Fibroblast of villous mesenchyme (primary cell): ENCODE results near the gene RNF168. TPM values are rescaled to one million over a fixed set of nuclear protein-coding genes. Genes with fewer than 3 reads are reported as not detected.
A peak's percentile ranks its signal among the peaks of the same experiment; 100 is the strongest.
"Not testable (repeated sequence)": the region's sequence is repeated elsewhere in the genome, so short reads cannot be mapped to it uniquely, and the experiment has no call there.

ENCODE experiments used
- DNase-seq: peaks from one replicate; pipeline ENCODE4 v3.0.0-alpha.2; 2010; ENCODE audit warnings: low read depth
- H3K4me3 ChIP-seq: 2 replicates; pipeline ENCODE4 v1.5.1; 2011; ENCODE audit warnings: low read depth, mild to moderate bottlenecking, low read length
- total RNA-seq: library from RNA; depleted of rRNA; stranded (reverse); fragments of >200 nt; gene quantifications from 2 replicates; pipeline ENCODE4 v1.2.3, GENCODE V29; 2012
- TF ChIP-seq, protein P1 (sequence below): IDR thresholded peaks from 2 replicates; pipeline ENCODE4 v1.5.1; 2012; ENCODE audit warnings: low read depth, mild to moderate bottlenecking, low read length; ENCODE audit not compliant: insufficient read depth

The RNF168 gene, protein sequence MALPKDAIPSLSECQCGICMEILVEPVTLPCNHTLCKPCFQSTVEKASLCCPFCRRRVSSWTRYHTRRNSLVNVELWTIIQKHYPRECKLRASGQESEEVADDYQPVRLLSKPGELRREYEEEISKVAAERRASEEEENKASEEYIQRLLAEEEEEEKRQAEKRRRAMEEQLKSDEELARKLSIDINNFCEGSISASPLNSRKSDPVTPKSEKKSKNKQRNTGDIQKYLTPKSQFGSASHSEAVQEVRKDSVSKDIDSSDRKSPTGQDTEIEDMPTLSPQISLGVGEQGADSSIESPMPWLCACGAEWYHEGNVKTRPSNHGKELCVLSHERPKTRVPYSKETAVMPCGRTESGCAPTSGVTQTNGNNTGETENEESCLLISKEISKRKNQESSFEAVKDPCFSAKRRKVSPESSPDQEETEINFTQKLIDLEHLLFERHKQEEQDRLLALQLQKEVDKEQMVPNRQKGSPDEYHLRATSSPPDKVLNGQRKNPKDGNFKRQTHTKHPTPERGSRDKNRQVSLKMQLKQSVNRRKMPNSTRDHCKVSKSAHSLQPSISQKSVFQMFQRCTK
- total RNA-seq, result 17.1 and 22.5 TPM in 2 replicates

DNA sequence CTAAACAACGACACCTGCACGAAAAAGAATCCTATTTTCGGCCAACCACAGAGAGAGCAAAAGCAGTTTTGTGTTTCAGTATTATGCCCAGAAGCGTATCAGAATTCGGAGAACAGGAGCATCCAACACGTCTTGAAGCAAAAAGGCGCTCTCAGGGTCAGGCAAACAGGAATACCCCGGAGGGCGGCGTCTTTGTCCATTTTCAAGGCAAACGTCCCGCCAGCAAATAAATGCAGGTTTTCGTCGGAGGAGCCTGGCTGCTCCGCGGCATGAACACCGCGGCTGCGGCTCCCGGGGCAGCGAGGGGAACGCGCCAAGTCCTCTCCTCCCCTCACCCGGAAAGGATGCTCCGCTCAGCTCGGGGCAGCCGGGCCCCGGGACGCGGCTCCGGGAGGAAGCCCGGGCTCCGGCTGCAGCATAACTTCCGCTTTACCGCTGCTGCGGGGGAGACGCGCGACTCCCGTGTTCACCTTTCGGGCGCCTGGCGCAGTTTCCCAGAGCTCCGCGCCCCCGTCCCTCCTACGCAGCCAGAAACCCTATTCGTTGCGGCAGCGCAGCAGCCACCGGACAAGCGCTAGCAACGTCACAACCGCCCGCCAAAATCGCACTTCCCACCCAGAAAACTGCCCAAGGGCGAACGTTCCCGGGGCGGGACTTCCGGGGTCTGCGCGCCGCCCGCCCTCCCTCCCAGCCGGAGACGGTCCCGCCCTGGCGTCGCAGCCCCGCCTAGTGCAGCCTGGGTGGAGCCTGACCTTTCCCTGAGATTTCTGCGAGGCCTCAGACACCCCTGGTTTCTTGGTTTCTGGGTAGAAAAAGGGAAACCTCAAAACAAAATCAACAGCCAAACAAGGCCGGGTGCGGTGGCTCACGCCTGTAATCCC, at the start of gene RNF168:
RNF168 (minus strand) TSS at position 573 of the 881 bp plus-strand sequence. CDS start 595 bp downstream, outside the sequence.
- DNase-seq, result peak; percentile 97
- peak within 1 kb of the TSS; percentile 98 for H3K4me3 ChIP-seq
- TF ChIP-seq, protein P1, sequence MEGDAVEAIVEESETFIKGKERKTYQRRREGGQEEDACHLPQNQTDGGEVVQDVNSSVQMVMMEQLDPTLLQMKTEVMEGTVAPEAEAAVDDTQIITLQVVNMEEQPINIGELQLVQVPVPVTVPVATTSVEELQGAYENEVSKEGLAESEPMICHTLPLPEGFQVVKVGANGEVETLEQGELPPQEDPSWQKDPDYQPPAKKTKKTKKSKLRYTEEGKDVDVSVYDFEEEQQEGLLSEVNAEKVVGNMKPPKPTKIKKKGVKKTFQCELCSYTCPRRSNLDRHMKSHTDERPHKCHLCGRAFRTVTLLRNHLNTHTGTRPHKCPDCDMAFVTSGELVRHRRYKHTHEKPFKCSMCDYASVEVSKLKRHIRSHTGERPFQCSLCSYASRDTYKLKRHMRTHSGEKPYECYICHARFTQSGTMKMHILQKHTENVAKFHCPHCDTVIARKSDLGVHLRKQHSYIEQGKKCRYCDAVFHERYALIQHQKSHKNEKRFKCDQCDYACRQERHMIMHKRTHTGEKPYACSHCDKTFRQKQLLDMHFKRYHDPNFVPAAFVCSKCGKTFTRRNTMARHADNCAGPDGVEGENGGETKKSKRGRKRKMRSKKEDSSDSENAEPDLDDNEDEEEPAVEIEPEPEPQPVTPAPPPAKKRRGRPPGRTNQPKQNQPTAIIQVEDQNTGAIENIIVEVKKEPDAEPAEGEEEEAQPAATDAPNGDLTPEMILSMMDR, result no peak

DNA sequence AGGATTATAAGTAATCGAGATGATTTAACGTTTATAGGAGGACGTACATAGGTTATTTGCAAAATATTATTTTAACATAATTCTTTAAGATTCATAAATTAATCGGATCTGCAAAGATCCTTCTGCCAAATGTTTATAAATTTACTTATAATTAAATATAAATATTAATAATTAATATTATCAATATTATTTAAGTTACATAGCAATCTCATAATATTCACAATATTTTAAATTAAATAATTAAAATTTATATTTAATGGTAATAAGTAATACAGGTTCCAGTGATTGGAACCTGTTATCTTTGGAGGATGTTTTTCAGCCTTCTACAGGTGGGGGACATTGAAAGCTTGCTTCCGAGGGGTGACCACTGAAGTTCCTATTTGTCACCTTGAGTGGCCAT, 48.7 kb upstream of the RNF168 start:
- no peak overlapping the region for H3K4me3 ChIP-seq
- TF ChIP-seq, protein P1, result no peak
- no peak for DNase-seq

DNA sequence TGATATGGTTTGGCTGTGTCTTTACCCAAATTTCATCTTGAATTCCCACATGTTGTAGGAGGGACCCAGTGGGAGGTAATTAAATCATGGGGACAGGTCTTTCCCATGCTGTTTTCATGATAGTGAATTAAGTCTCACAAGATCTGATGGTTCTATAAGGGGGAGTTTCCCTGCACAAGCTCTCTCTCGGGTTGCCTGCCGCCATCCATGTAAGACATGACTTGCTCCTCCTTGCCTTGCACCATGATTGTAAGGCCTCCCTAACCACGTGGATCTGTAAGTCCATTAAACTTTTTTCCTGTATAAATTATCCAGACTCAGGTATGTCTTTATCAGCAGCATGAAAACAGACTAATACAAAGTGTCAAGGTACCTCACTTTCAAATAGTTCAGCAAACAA, 46.6 kb upstream of the RNF168 start:
- not testable (repeated sequence) for DNase-seq, H3K4me3 ChIP-seq

DNA sequence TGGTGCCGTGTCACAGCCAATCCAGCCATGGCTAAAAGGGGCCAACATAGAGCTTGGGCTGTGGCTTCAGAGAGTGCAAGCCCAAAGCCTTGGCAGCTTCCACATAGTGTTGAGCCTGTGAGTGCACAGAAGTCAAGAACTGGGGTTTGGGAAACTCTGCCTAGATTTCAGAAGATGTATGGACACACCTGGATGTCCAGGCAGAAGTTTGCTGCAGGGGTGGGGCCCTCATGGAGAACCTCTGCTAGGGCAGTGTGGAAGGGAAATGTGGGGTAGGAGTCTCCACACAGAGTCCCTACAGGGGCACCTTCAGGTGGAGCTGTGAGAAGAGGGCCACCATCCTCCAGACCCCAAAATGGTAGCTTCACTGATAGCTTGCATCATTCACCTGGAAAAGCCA, 45.7 kb upstream of the RNF168 start:
- H3K4me3 ChIP-seq, DNase-seq: not testable (repeated sequence)

DNA sequence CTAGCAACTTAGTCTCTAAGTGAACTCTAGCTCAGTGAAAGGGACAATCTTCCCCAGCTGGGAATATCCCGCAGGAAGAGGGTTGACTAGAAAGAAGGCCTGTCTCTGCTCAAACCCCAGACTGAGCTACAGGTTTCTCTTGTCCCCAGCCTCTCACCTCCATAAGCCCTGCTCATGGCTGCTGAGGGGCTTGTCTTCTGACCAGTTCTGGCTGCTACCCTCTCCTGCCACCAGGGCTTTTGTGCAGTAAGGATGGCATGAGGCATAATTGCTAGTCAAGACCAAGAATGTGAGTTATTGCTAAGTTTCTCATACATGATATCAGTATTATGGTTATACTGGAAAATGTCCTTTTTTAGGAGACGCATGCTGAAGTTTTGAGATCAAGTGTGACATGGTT, 43.5 kb upstream of the RNF168 start:
- TF ChIP-seq, protein P1, result no peak
- no peak for DNase-seq
- no peak overlapping the region for H3K4me3 ChIP-seq

DNA sequence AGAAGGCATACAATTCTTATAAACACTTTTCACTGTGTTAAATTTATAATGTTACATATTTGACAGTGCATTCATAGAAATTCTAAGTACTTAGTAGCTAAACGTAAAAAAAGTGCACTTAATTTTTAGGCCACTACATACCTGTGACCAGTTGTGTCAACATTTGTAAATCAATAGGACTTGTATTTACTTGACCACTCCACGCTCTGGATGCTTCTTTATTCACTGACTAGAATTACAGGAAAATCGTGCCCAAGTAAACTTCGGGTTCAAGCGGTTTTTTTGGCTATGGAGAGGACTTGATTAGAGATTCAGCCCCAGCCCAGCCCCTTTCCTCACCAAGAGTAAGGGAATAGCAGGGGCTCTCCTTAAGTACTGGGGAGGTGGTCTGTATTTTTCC, 43.0 kb upstream of the RNF168 start:
- DNase-seq, result no peak
- H3K4me3 ChIP-seq, result no peak overlapping the region
- TF ChIP-seq, protein P1, result no peak

DNA sequence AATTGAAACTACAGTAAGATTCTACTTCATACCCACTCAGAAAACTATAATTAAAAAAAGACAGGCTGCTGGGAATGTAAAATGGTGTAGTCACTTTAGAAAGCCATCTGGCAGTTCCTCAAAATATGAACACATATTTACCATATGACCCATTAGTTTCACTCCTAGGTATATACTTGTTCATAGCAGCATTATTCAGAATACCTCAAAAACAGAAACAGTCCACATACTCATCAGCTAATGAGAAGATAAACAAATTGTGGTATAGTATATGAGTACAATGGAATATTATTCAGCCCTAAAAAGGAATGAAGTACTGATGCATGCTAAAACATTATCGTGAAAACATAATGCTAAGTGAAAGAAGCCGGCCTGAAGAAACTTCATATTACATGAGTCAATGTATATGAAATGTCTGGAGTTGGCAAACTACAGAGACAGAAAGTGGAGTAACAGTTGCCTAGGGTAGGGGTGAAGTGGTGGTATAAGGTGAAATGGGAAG, 41.0 kb upstream of the RNF168 start:
- TF ChIP-seq, protein P1, result no peak
- H3K4me3 ChIP-seq, result no peak overlapping the region
- no peak for DNase-seq
